Renal cortical epithelial cell (primary cell): ENCODE measurements around the gene STK33. TPM values are rescaled to one million over a fixed set of nuclear protein-coding genes. Genes with fewer than 3 reads are reported as not detected.
"Not testable (repeated sequence)": the region's sequence is repeated elsewhere in the genome, so short reads cannot be mapped to it uniquely, and the experiment has no call there.

Experiments
- DNase-seq: peaks from one replicate; pipeline ENCODE4 v3.0.0-alpha.2; 2011; ENCODE audit warnings: low read depth
- total RNA-seq: library from RNA; depleted of rRNA; stranded (reverse); fragments of >200 nt; gene quantifications from 2 replicates; pipeline ENCODE4 v1.2.3, GENCODE V29; 2014

Gene STK33
- total RNA-seq, 1 donor from 2014 or later, result 24.2 TPM

GRCh38 chr11:8543278-8543677 lies 50.8 kb downstream of the STK33 start:
- no peak for DNase-seq

- no peak for DNase-seq
Observed at GRCh38 chr11:8541448-8541847, 52.6 kb downstream of the STK33 start.

GRCh38 chr11:8533332-8533731 lies 60.7 kb downstream of the STK33 start:
- peak; percentile 42 for DNase-seq

- no peak for DNase-seq
Observed at GRCh38 chr11:8532475-8532874, 61.6 kb downstream of the STK33 start.

GRCh38 chr11:8531982-8532381 lies 62.0 kb downstream of the STK33 start:
- DNase-seq, result no peak

GRCh38 chr11:8531312-8531711 lies 62.7 kb downstream of the STK33 start:
- no peak for DNase-seq

GRCh38 chr11:8527939-8528338 lies 66.1 kb downstream of the STK33 start:
- DNase-seq, result peak; percentile 56

- DNase-seq, result no peak
Observed at GRCh38 chr11:8523396-8523795, 70.6 kb downstream of the STK33 start.

GRCh38 chr11:8512547-8512946 lies 81.5 kb downstream of the STK33 start:
- DNase-seq, result no peak

GRCh38 chr11:8503910-8504364 lies 90.1 kb downstream of the STK33 start:
- no peak for DNase-seq

- no peak for DNase-seq
Observed at GRCh38 chr11:8501836-8502235, 92.2 kb downstream of the STK33 start.

- DNase-seq, result peak; percentile 85
Observed at GRCh38 chr11:8488395-8488794, 105.6 kb downstream of the STK33 start.

GRCh38 chr11:8487261-8487660 lies 106.8 kb downstream of the STK33 start:
- DNase-seq, result no peak

- DNase-seq, result no peak
Observed at GRCh38 chr11:8484251-8484650, 109.8 kb downstream of the STK33 start.

GRCh38 chr11:8480858-8481257 lies 113.2 kb downstream of the STK33 start:
- DNase-seq, result no peak

- DNase-seq, result no peak
Observed at GRCh38 chr11:8477680-8478079, 116.3 kb downstream of the STK33 start.

GRCh38 chr11:8477151-8477550 lies 116.9 kb downstream of the STK33 start:
- DNase-seq, result peak; percentile 50

GRCh38 chr11:8467806-8468205 lies 126.2 kb downstream of the STK33 start:
- not testable (repeated sequence) for DNase-seq

GRCh38 chr11:8467356-8467755 lies 126.7 kb downstream of the STK33 start:
- DNase-seq, result not testable (repeated sequence)

- DNase-seq, result not testable (repeated sequence)
Observed at GRCh38 chr11:8466884-8467283, 127.1 kb downstream of the STK33 start.

- DNase-seq, result peak; percentile 20
Observed at GRCh38 chr11:8459711-8460399, 134.2 kb downstream of the STK33 start.

- no peak for DNase-seq
Observed at GRCh38 chr11:8442301-8442700, 151.7 kb downstream of the STK33 start.

- DNase-seq, result no peak
Observed at GRCh38 chr11:8440649-8441048, 153.4 kb downstream of the STK33 start.

- DNase-seq, result no peak
Observed at GRCh38 chr11:8429483-8429882, 164.5 kb downstream of the STK33 start.
